Raji (cell line): Measurements from ENCODE around the gene GPSM3.

Source experiments
- POLR2A ChIP-seq: IDR thresholded peaks from 2 replicates; pipeline ENCODE4 v1.6.1; 2011; ENCODE audit warnings: low read depth, low read length, control low read depth; ENCODE audit not compliant: insufficient read depth

Gene GPSM3

DNA sequence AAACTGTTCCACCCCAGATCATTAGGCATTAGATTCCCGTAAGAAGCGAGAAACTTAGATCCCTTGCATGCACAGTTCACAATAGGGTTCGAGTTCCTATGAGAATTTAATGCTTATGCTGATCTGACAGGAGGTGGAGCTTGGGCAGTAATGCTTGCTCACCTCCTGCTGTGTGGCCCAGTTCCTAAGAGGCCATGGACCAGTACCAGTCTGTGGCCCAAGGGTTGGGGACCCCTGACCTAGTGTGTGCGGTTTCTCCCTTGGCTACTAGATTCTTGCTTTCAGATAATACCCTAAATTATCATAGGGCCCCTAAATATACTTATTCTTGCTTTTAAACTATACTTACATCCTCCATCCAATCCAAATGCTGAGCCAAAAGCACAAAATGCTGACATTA is 1.9 kb upstream of the GPSM3 start:
- TF ChIP-seq POLR2A: no peak

GRCh38 chr6:32191696-32192607 is 491 bp downstream of the GPSM3 start:
- no peak for TF ChIP-seq POLR2A

DNA sequence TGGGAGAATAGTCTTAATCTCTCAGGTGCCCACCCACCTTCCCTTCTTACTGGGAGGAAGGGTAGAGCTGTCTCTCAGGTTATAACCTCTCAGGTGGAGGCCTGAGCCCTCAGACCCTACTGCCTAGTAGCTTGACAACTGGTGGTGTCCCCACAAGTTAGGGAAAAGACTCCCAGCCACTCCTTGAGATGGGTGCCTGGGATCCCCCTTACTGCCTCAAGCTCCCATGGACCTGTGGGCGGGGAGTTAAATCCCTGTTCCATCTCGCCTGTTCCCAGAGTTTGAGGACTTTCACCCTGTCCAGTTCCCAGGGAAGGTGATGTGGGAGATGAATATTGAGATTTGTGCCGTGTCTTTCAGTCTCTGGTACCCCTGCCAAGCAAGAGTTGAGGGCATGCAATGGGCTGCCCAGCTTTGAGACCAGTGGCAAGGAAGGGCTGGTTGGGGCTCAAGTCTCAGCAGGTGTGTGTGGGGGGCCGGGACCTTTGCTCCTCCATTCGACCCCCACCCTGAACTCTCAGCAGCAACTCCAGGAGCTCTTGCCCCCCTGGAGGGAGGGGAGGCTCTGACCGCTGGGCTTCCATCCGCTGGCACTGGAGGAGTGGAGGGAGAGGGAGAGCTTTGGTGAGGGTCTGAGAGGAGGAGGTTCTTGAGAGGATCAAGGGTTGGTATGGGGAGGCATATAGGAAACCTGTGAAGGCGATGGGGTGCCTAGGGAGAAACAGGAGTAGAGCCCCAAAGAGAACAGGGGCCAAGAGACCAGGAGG is 1.3 kb downstream of the GPSM3 start:
- no peak for TF ChIP-seq POLR2A

- peak; percentile 70 for TF ChIP-seq POLR2A
These were observed 2.2 kb downstream of the GPSM3 start, which contains the start of gene PBX2 for GRCh38 chr6:32190054-32190851. Gene PBX2, minus strand, starts transcription at chr6:32190202. Its CDS starts 287 bp downstream, at chr6:32189915.

DNA sequence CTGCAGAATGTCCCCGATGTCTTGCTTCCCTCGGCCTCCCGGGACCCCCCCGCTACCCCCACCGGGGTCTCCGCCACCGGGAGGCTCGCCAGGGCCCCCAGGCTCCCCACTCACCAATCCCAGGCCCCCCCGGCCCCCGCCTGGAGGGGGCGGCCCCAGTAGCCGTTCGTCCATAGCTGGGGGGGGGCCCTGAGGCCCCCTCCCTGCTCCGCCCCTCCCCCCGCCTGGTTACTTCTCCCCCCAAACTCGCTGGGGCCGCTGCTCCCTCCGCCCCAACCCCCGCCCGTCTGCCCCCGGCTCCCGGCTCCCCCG is 2.7 kb downstream of the GPSM3 start:
- no peak for TF ChIP-seq POLR2A

GRCh38 chr6:32189069-32189741 is 3.2 kb downstream of the GPSM3 start:
- no peak for TF ChIP-seq POLR2A

- TF ChIP-seq POLR2A: 0 out of 2 replicates have a peak, but pooled peaks have one; percentile 8
These were observed 3.9 kb downstream of the GPSM3 start for GRCh38 chr6:32188381-32189068.

GRCh38 chr6:32187009-32187709 is 5.3 kb downstream of the GPSM3 start:
- TF ChIP-seq POLR2A: no peak

DNA sequence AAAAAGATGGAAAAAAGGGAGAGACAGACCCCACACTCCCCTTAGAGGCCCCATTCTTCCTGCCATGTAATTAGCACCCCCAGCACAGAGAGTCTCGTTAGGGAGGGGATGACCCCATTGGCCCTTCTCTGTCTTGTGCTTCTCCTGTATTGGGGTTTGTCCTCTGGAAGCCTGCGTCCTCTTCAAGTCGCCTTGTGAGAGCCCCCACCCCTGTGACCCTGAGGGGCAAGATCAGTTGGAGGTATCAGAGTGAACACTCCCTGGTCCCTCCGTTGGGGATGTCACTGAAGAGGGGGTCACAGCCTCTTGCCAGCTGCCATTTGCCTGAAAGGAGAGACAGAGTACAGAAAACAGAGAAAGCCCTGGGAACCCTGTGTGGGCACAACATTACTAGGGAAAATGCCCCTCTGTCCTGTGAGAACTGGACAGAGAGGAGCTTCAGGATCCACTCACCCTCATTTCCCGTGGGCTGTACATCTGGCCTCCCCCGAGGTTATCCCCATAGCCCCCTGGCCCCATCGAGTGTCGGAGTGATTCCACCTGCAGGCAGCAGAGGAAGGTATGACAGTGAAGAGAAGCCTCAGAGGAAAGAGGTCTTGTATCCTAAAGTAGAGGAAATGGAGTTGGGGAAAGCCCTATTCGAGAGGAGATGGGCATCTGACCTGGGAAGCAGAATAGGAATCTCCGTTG is 6.1 kb downstream of the GPSM3 start:
- TF ChIP-seq POLR2A: 0 out of 2 replicates have a peak, but pooled peaks have one; percentile 6

- TF ChIP-seq POLR2A: 0 out of 2 replicates have a peak, but pooled peaks have one; percentile 14
These were observed 8.3 kb downstream of the GPSM3 start, which contains the start of gene AGER for GRCh38 chr6:32184084-32184640. Gene AGER, minus strand, starts transcription at chr6:32184253. Its CDS starts 31 bp downstream, at chr6:32184222.

GRCh38 chr6:32183483-32184083 is 8.9 kb downstream of the GPSM3 start:
- TF ChIP-seq POLR2A: 0 out of 2 replicates have a peak, but pooled peaks have one; percentile 4

GRCh38 chr6:32183030-32183429 is 9.4 kb downstream of the GPSM3 start:
- TF ChIP-seq POLR2A: 0 out of 2 replicates have a peak, but pooled peaks have one; percentile 9
